Liver (tissue), 9 donors: Measurements from ENCODE around the gene TMEM61. TPM values are rescaled to one million over a fixed set of nuclear protein-coding genes. Genes with fewer than 3 reads are reported as not detected.
A peak's percentile ranks its signal among the peaks of the same experiment; 100 is the strongest.

Source experiments
- DNase-seq: peaks from one replicate; pipeline ENCODE4 v3.0.0-alpha.2; 2017; ENCODE audit warnings: low spot score
- H3K27ac ChIP-seq, 2 donors: one replicate each; pipeline ENCODE4 v1.7.0; 2013; ENCODE audit warnings: inconsistent platforms in 2 of 2, low read length in 2 of 2, control low read depth in 1 of 2, low read depth in 1 of 2, mild to moderate bottlenecking in 1 of 2
- H3K27me3 ChIP-seq, 4 donors: one replicate each; pipeline versions ENCODE4 v1.6.1 to v1.7.0; 2013; ENCODE audit warnings: low read length in 3 of 4, inconsistent platforms in 1 of 4, mild to moderate bottlenecking in 1 of 4, moderate library complexity in 1 of 4; ENCODE audit not compliant: control insufficient read depth in 4 of 4, insufficient read depth in 4 of 4
- H3K36me3 ChIP-seq, 4 donors: one replicate each; pipeline versions ENCODE4 v1.6.1 to v1.7.0; 2013; ENCODE audit warnings: low read length in 3 of 4, mild to moderate bottlenecking in 3 of 4, low read depth in 1 of 4, moderate library complexity in 1 of 4; ENCODE audit not compliant: control insufficient read depth in 4 of 4, insufficient read depth in 3 of 4
- H3K4me1 ChIP-seq, 4 donors: one replicate each; pipeline versions ENCODE4 v1.6.1 to v1.7.0; 2013; ENCODE audit warnings: low read length in 3 of 4, mild to moderate bottlenecking in 3 of 4, moderate library complexity in 1 of 4; ENCODE audit not compliant: control insufficient read depth in 4 of 4, insufficient read depth in 4 of 4
- H3K4me3 ChIP-seq, 3 donors: one replicate each; pipeline versions ENCODE4 v1.6.1 to v1.7.0; 2013; ENCODE audit warnings: low read length in 3 of 3, control low read depth in 1 of 3, low read depth in 1 of 3, mild to moderate bottlenecking in 1 of 3
- H3K9ac ChIP-seq, 2 donors: one replicate each; pipeline ENCODE4 v1.7.0; 2013; ENCODE audit warnings: low read length in 2 of 2, mild to moderate bottlenecking in 2 of 2, moderate library complexity in 2 of 2, control low read depth in 1 of 2, low read depth in 1 of 2
- H3K9me3 ChIP-seq, 4 donors: one replicate each; pipeline versions ENCODE4 v1.6.1 to v1.7.0; 2013; ENCODE audit warnings: low read length in 3 of 4; ENCODE audit not compliant: control insufficient read depth in 4 of 4
- EGR1 ChIP-seq, 2 donors: IDR thresholded peaks; 2 replicates each; pipeline ENCODE4 v1.6.1; 2016 to 2018; ENCODE audit warnings: antibody characterized with exemption in 2 of 2, low read depth in 2 of 2
- FOXA2 ChIP-seq: IDR thresholded peaks from 2 replicates; pipeline ENCODE4 v1.6.1; 2016; ENCODE audit warnings: antibody characterized with exemption
- GABPA ChIP-seq, 2 donors: IDR thresholded peaks in 1 of 2; conservative IDR thresholded peaks in 1 of 2; 2 replicates each; pipeline ENCODE4 v1.6.1; 2016; ENCODE audit warnings: antibody characterized with exemption in 2 of 2, mild to moderate bottlenecking in 1 of 2, moderate library complexity in 1 of 2
- HNF4A ChIP-seq, 2 donors: conservative IDR thresholded peaks; 2 replicates each; pipeline ENCODE4 v1.6.1; 2016; ENCODE audit warnings: antibody characterized with exemption in 2 of 2, mild to moderate bottlenecking in 2 of 2
- HNF4G ChIP-seq: IDR thresholded peaks from 2 replicates; pipeline ENCODE4 v1.6.1; 2016; ENCODE audit warnings: antibody characterized with exemption
- RAD21 ChIP-seq, 2 donors: IDR thresholded peaks; 2 replicates each; pipeline ENCODE4 v1.6.1; 2016; ENCODE audit warnings: antibody characterized with exemption in 2 of 2, mild to moderate bottlenecking in 2 of 2
- RXRA ChIP-seq, 2 donors: IDR thresholded peaks; 2 replicates each; pipeline ENCODE4 v1.6.1; 2017 to 2018; ENCODE audit warnings: antibody characterized with exemption in 2 of 2, mild to moderate bottlenecking in 1 of 2
- SP1 ChIP-seq: IDR thresholded peaks from 2 replicates; pipeline ENCODE4 v1.6.1; 2018; ENCODE audit warnings: antibody characterized with exemption, mild to moderate bottlenecking
- TAF1 ChIP-seq: conservative IDR thresholded peaks from 2 replicates; pipeline ENCODE4 v1.6.1; 2016; ENCODE audit warnings: antibody characterized with exemption, mild to moderate bottlenecking
- WGBS: extraction: QIAGEN DNeasy Blood & Tissue Kit; methylation state at CpG from one replicate; pipeline ENCODE4 v1.1.7; 2013; 5-methylcytosine and 5-hydroxymethylcytosine counted together
- polyA plus RNA-seq, 2 donors: library from polyadenylated mRNA; stranded (reverse) in 1 of 2; unstranded in 1 of 2; fragments of 200-250 nt in 1 of 2; fragments of >200 nt in 1 of 2; fragmentation: Nextera tagmentation in 1 of 2; extraction: Ambion mirVana in 1 of 2; gene quantifications; one replicate each; pipeline versions ENCODE4 v1.2.1 to v1.2.3, GENCODE V29; 2013 to 2015
- total RNA-seq, 2 donors: library from RNA; depleted of rRNA; stranded (reverse); fragments of >200 nt; gene quantifications; one replicate each; pipeline ENCODE4 v1.2.3, GENCODE V29; 2014
- TF ChIP-seq, protein P1 (sequence below): fragments of 150-350 bp; IDR thresholded peaks from 2 replicates; pipeline ENCODE4 v1.5.1; 2017; ENCODE audit warnings: improper control_type of control experiment, low read depth, low read length; ENCODE audit not compliant: missing input control
- TF ChIP-seq, protein P2 (sequence below): IDR thresholded peaks from 2 replicates; pipeline ENCODE4 v1.6.1; 2016; ENCODE audit warnings: antibody characterized with exemption
- TF ChIP-seq, protein P3 (sequence below): IDR thresholded peaks from 2 replicates; pipeline ENCODE4 v1.6.1; 2016; ENCODE audit warnings: antibody characterized with exemption
- TF ChIP-seq, protein P4 (sequence below): IDR thresholded peaks from 2 replicates; pipeline ENCODE4 v1.6.1; 2016; ENCODE audit warnings: antibody characterized with exemption, mild to moderate bottlenecking
- donor health status: healthy.
- donor health status: healthy.
- donor health status: healthy.
- donor health status: healthy.
- donor health status: healthy.

TMEM61 gene
- total and polyA plus RNA-seq, 4 donors: not detected

DNA sequence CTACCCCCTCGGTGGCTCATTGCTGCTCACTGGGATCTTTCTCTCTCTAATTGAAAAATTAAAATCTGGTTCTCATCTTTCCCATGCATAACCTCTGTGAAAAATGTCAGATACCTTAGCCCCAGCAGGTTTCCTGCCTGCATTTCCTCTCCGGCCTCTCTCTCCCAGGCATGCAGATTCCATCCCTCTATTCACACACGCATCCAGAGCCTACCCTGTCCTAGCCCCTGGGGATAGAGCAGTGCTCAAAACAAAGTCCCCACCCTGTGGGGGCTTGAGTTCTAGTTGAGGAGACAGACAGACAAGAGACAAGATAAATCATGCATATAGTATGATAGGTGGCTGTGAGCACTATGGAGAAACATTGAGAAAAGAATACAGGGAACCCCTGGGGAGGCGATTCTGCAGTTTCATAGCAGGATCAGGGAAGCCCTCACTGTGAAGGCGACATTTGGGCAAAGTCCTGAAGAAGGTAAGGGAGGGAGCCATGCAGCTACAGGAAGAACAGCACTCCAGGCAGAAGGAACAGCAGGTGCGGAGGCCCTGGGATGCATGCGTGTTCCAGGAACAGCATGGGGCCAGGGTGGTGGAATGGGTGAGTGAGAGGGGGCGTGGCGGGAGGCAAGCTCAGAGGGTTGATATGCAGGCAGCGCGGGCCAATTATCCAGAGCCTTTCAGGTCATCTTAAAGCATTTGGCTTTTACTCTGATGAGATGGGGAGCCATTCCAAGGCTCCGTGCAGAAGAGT is 14.8 kb downstream of the TMEM61 start (continued):
- TF ChIP-seq, protein P1, sequence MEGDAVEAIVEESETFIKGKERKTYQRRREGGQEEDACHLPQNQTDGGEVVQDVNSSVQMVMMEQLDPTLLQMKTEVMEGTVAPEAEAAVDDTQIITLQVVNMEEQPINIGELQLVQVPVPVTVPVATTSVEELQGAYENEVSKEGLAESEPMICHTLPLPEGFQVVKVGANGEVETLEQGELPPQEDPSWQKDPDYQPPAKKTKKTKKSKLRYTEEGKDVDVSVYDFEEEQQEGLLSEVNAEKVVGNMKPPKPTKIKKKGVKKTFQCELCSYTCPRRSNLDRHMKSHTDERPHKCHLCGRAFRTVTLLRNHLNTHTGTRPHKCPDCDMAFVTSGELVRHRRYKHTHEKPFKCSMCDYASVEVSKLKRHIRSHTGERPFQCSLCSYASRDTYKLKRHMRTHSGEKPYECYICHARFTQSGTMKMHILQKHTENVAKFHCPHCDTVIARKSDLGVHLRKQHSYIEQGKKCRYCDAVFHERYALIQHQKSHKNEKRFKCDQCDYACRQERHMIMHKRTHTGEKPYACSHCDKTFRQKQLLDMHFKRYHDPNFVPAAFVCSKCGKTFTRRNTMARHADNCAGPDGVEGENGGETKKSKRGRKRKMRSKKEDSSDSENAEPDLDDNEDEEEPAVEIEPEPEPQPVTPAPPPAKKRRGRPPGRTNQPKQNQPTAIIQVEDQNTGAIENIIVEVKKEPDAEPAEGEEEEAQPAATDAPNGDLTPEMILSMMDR: no peak
- TF ChIP-seq HNF4A (conservative IDR thresholded peaks at IDR 0.05) (no peak), SP1 (no peak), GABPA (IDR thresholded peaks at IDR 0.05 in 1 of 2, conservative IDR thresholded peaks at IDR 0.05 in 1 of 2) (no peak)

DNA sequence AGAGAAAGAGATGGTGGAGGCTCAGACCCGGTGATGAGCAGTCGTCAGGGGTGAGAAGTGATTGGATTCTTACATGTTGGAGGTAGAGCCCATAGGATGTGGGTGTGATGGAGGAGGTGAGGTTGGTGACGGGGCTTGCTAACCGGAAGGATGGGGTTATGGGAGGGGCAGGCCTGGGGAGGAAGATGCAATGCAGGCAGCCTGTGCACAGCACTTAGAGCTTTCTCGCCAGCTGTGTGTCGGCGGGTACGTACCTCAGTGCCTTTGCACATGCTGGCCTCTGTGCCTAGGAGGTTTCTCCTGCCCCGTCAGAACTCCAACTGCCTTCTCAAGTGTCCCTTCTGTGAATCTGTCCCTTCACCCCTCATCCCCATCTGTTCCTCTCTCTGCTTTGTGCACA is 15.4 kb downstream of the TMEM61 start:
- WGBS: 75% methylated on average over 9 of the region's 9 CpGs

DNA sequence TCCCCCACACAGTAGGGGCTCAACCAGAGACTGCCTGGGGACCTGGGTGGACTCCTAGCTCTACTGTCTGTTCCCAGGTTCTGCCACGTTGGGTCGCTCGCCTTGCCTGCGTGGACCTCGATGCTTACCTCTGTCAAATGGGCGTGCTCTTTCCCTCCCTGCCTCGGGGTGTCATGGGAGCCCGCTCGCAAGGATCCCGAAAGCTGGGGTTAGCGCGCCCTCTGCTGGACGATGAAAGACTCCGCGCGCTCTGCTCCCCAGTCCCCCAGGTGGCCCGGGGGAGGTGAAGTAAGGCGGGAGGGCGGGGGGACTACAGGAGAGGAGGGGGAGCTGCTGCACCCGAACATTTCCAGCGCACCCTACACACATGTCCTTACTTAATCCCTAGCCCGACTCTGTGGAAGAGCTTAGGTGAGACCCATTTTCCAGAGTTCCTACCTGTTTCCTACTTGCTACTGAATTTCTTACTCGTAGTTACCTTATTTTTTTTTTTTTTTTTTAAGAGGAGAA is 16.0 kb downstream of the TMEM61 start:
- H3K27me3 ChIP-seq: peaks cover 0 to 5% (median 0%) of the 10 kb centered on the region in 4 donors
- TF ChIP-seq RAD21 (IDR thresholded peaks at IDR 0.05): peak; percentile 87 to 95
- TF ChIP-seq, protein P2, sequence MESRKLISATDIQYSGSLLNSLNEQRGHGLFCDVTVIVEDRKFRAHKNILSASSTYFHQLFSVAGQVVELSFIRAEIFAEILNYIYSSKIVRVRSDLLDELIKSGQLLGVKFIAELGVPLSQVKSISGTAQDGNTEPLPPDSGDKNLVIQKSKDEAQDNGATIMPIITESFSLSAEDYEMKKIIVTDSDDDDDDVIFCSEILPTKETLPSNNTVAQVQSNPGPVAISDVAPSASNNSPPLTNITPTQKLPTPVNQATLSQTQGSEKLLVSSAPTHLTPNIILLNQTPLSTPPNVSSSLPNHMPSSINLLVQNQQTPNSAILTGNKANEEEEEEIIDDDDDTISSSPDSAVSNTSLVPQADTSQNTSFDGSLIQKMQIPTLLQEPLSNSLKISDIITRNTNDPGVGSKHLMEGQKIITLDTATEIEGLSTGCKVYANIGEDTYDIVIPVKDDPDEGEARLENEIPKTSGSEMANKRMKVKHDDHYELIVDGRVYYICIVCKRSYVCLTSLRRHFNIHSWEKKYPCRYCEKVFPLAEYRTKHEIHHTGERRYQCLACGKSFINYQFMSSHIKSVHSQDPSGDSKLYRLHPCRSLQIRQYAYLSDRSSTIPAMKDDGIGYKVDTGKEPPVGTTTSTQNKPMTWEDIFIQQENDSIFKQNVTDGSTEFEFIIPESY: no peak
- TF ChIP-seq RXRA (IDR thresholded peaks at IDR 0.05): no peak
- TF ChIP-seq, protein P1: peak; percentile 65
- TF ChIP-seq, protein P3, sequence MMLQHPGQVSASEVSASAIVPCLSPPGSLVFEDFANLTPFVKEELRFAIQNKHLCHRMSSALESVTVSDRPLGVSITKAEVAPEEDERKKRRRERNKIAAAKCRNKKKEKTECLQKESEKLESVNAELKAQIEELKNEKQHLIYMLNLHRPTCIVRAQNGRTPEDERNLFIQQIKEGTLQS: no peak
- no peak overlapping the region for H3K9ac ChIP-seq
- no peaks in the 10 kb centered on the region for H3K36me3 ChIP-seq
- no peaks in the 10 kb centered on the region for H3K9me3 ChIP-seq
- peak; percentile 79 for DNase-seq
- peaks cover 0 to 5% (median 0%) of the 10 kb centered on the region in 4 donors for H3K4me1 ChIP-seq
- H3K4me3 ChIP-seq: no peak overlapping the region
- 5% methylated on average over 23 of the region's 23 CpGs for WGBS
- H3K27ac ChIP-seq: no peak overlapping the region

More for the DNA sequence above, 15.4 kb downstream of the TMEM61 start:
- no peaks in the 10 kb centered on the region for H3K9me3 ChIP-seq
- no peaks in the 10 kb centered on the region for H3K36me3 ChIP-seq
- H3K4me3 ChIP-seq: no peak overlapping the region
- TF ChIP-seq FOXA2 (no peak), EGR1 (IDR thresholded peaks at IDR 0.05; ENCODE audit: low read depth in 2 of 2) (no peak), GABPA (IDR thresholded peaks at IDR 0.05 in 1 of 2, conservative IDR thresholded peaks at IDR 0.05 in 1 of 2) (no peak), TAF1 (no peak), HNF4A (conservative IDR thresholded peaks at IDR 0.05) (no peak), HNF4G (no peak)
- TF ChIP-seq, protein P3: no peak
- TF ChIP-seq, protein P4, sequence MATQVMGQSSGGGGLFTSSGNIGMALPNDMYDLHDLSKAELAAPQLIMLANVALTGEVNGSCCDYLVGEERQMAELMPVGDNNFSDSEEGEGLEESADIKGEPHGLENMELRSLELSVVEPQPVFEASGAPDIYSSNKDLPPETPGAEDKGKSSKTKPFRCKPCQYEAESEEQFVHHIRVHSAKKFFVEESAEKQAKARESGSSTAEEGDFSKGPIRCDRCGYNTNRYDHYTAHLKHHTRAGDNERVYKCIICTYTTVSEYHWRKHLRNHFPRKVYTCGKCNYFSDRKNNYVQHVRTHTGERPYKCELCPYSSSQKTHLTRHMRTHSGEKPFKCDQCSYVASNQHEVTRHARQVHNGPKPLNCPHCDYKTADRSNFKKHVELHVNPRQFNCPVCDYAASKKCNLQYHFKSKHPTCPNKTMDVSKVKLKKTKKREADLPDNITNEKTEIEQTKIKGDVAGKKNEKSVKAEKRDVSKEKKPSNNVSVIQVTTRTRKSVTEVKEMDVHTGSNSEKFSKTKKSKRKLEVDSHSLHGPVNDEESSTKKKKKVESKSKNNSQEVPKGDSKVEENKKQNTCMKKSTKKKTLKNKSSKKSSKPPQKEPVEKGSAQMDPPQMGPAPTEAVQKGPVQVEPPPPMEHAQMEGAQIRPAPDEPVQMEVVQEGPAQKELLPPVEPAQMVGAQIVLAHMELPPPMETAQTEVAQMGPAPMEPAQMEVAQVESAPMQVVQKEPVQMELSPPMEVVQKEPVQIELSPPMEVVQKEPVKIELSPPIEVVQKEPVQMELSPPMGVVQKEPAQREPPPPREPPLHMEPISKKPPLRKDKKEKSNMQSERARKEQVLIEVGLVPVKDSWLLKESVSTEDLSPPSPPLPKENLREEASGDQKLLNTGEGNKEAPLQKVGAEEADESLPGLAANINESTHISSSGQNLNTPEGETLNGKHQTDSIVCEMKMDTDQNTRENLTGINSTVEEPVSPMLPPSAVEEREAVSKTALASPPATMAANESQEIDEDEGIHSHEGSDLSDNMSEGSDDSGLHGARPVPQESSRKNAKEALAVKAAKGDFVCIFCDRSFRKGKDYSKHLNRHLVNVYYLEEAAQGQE: no peak
- H3K27me3 ChIP-seq: peaks cover 0 to 5% (median 0%) of the 10 kb centered on the region in 4 donors
- H3K9ac ChIP-seq: no peak overlapping the region
- peaks cover 0 to 5% (median 0%) of the 10 kb centered on the region in 4 donors for H3K4me1 ChIP-seq
- no peak for DNase-seq
- H3K27ac ChIP-seq: no peak overlapping the region
